Measurements from ENCODE around the gene ARHGAP1. TPM values are rescaled to one million over a fixed set of nuclear protein-coding genes. Genes with fewer than 3 reads are reported as not detected.
"Not testable (repeated sequence)": the region's sequence is repeated elsewhere in the genome, so short reads cannot be mapped to it uniquely, and the experiment has no call there.

The ARHGAP1 gene
- polyA plus RNA-seq, 1 donor from 2014 or later: 9.3 TPM

GRCh38 chr11:46710821-46711269 is 10.4 kb upstream of the ARHGAP1 start:
- no peak overlapping the region for H3K27ac ChIP-seq (ENCODE audit: low read length)
- no peak overlapping the region for H3K4me2 ChIP-seq (ENCODE audit: low read length)
- TF ChIP-seq REST (IDR thresholded peaks at IDR 0.05; ENCODE audit: borderline replicate concordance) (no peak), RAD21 (conservative IDR thresholded peaks at IDR 0.05) (no peak), SMC3 (conservative IDR thresholded peaks at IDR 0.05; ENCODE audit: poor library complexity) (no peak), POLR2AphosphoS5 (IDR thresholded peaks at IDR 0.05) (no peak), EP300 (conservative IDR thresholded peaks at IDR 0.05; ENCODE audit: poor library complexity, severe bottlenecking) (no peak), EZH2 (IDR thresholded peaks at IDR 0.05; ENCODE audit: borderline replicate concordance, insufficient read depth, low read length, poor library complexity, severe bottlenecking) (no peak), MXI1 (conservative IDR thresholded peaks at IDR 0.05; ENCODE audit: poor library complexity, severe bottlenecking) (no peak), TAF1 (IDR thresholded peaks at IDR 0.05; ENCODE audit: low read depth) (no peak)
- TF ChIP-seq, protein P1, sequence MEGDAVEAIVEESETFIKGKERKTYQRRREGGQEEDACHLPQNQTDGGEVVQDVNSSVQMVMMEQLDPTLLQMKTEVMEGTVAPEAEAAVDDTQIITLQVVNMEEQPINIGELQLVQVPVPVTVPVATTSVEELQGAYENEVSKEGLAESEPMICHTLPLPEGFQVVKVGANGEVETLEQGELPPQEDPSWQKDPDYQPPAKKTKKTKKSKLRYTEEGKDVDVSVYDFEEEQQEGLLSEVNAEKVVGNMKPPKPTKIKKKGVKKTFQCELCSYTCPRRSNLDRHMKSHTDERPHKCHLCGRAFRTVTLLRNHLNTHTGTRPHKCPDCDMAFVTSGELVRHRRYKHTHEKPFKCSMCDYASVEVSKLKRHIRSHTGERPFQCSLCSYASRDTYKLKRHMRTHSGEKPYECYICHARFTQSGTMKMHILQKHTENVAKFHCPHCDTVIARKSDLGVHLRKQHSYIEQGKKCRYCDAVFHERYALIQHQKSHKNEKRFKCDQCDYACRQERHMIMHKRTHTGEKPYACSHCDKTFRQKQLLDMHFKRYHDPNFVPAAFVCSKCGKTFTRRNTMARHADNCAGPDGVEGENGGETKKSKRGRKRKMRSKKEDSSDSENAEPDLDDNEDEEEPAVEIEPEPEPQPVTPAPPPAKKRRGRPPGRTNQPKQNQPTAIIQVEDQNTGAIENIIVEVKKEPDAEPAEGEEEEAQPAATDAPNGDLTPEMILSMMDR (IDR thresholded peaks at IDR 0.05; ENCODE audit: poor library complexity, severe bottlenecking): no peak

DNA sequence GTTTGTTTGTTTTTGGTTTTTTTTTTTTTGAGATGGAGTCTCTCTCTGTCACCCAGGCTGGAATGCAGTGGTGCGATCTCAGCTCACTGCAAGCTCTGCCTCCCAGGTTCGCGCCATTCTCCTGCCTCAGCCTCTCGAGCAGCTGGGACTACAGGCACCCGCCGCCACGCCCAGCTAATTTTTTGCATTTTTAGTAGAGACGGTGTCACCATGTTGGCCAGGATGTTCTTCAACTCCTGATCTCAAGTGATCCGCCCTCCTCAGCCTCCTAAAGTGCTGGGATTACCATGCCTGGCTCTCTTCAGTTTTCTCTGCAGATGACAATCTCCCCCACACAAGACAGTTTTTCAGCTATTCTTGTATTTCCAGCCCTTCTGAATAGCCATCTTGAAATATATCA is 8.9 kb upstream of the ARHGAP1 start:
- H4K20me1 ChIP-seq (ENCODE audit: insufficient read depth); H2AFZ ChIP-seq (ENCODE audit: low read depth, low read length); H3F3A ChIP-seq (ENCODE audit: insufficient read depth, low read length, poor library complexity, severe bottlenecking); H3K9me2 ChIP-seq (ENCODE audit: insufficient read depth, low read length); H3K36me3 ChIP-seq (ENCODE audit: insufficient read depth, low read length); H3K9me3 ChIP-seq (ENCODE audit: low read length); H3K9ac ChIP-seq (ENCODE audit: low read length); H3K27me3 ChIP-seq (ENCODE audit: insufficient read depth, low read depth, low read length); H3K79me2 ChIP-seq (replicated peaks; ENCODE audit: insufficient read depth, low read length); H3K27ac ChIP-seq (ENCODE audit: low read length); H3K4me2 ChIP-seq (ENCODE audit: low read length); H3K4me3 ChIP-seq (ENCODE audit: low read length): not testable (repeated sequence)

More at GRCh38 chr11:46710821-46711269, 10.4 kb upstream of the ARHGAP1 start:
- no peaks in the 10 kb centered on the region for H4K20me1 ChIP-seq (ENCODE audit: insufficient read depth)
- no peak overlapping the region for H3K9ac ChIP-seq (ENCODE audit: low read length)
- no peaks in the 10 kb centered on the region for H3K27me3 ChIP-seq (ENCODE audit: insufficient read depth, low read depth, low read length)
- no peaks in the 10 kb centered on the region for H3K36me3 ChIP-seq (ENCODE audit: insufficient read depth, low read length)
- no peaks in the 10 kb centered on the region for H3K79me2 ChIP-seq (replicated peaks; ENCODE audit: insufficient read depth, low read length)
- H3K9me3 ChIP-seq (ENCODE audit: low read length): no peaks in the 10 kb centered on the region
- no peak overlapping the region for H2AFZ ChIP-seq (ENCODE audit: low read depth, low read length)
- no peaks in the 10 kb centered on the region for H3K9me2 ChIP-seq (ENCODE audit: insufficient read depth, low read length)
- no peak overlapping the region for H3K4me3 ChIP-seq (ENCODE audit: low read length)
- no peaks in the 10 kb centered on the region for H3F3A ChIP-seq (ENCODE audit: insufficient read depth, low read length, poor library complexity, severe bottlenecking)

DNA sequence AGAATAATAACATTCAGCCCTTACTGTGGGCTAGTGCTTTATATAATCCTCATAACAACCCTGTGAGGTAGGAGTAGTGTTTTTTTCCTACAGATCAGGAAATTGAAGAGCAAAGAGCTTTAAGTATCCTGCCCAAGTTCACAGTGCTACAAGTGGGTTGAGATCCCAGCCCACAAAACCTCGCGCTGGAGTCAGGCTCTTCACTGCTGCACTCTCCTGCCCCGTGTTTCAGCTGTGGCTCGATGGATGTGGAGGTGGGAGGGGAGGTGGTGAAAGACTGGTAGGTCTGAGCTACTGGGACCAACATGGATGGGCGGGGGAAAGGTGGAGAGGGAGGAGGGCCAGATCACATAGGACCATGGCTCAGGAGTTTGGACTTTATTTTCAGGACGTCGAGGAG is 6.5 kb upstream of the ARHGAP1 start:
- Histone ChIP-seq H3K79me2 (replicated peaks; ENCODE audit: insufficient read depth, low read length) (peaks cover 7% of the 10 kb centered on the region), H3K9me2 (ENCODE audit: insufficient read depth, low read length) (no peaks in the 10 kb centered on the region), H3K4me3 (ENCODE audit: low read length) (no peak overlapping the region), H3K9me3 (ENCODE audit: low read length) (no peaks in the 10 kb centered on the region), H3F3A (ENCODE audit: insufficient read depth, low read length, poor library complexity, severe bottlenecking) (no peaks in the 10 kb centered on the region), H4K20me1 (ENCODE audit: insufficient read depth) (no peaks in the 10 kb centered on the region), H3K27me3 (ENCODE audit: insufficient read depth, low read depth, low read length) (no peaks in the 10 kb centered on the region), H3K36me3 (ENCODE audit: insufficient read depth, low read length) (no peaks in the 10 kb centered on the region), H3K4me2 (ENCODE audit: low read length) (no peak overlapping the region), H3K27ac (ENCODE audit: low read length) (no peak overlapping the region), H3K9ac (ENCODE audit: low read length) (no peak overlapping the region), H2AFZ (ENCODE audit: low read depth, low read length) (no peak overlapping the region)
- no peak for TF ChIP-seq REST (IDR thresholded peaks at IDR 0.05; ENCODE audit: borderline replicate concordance)
- TF ChIP-seq RAD21 (conservative IDR thresholded peaks at IDR 0.05): no peak
- no peak for TF ChIP-seq POLR2AphosphoS5 (IDR thresholded peaks at IDR 0.05)
- TF ChIP-seq EZH2 (IDR thresholded peaks at IDR 0.05; ENCODE audit: borderline replicate concordance, insufficient read depth, low read length, poor library complexity, severe bottlenecking): no peak
- TF ChIP-seq MXI1 (conservative IDR thresholded peaks at IDR 0.05; ENCODE audit: poor library complexity, severe bottlenecking): no peak
- TF ChIP-seq EP300 (conservative IDR thresholded peaks at IDR 0.05; ENCODE audit: poor library complexity, severe bottlenecking): no peak
- no peak for TF ChIP-seq TAF1 (IDR thresholded peaks at IDR 0.05; ENCODE audit: low read depth)
- no peak for TF ChIP-seq SMC3 (conservative IDR thresholded peaks at IDR 0.05; ENCODE audit: poor library complexity)
- TF ChIP-seq, protein P1 (IDR thresholded peaks at IDR 0.05; ENCODE audit: poor library complexity, severe bottlenecking): no peak

All from neural cell (in vitro differentiated cells).